Measurements from ENCODE around the gene PSMF1.

Gene PSMF1

GRCh38 chr20:1150218-1150617 lies 31.8 kb downstream of the PSMF1 start:
- no peak for DNase-seq (ENCODE audit: low read depth)
- TF ChIP-seq, protein P1, sequence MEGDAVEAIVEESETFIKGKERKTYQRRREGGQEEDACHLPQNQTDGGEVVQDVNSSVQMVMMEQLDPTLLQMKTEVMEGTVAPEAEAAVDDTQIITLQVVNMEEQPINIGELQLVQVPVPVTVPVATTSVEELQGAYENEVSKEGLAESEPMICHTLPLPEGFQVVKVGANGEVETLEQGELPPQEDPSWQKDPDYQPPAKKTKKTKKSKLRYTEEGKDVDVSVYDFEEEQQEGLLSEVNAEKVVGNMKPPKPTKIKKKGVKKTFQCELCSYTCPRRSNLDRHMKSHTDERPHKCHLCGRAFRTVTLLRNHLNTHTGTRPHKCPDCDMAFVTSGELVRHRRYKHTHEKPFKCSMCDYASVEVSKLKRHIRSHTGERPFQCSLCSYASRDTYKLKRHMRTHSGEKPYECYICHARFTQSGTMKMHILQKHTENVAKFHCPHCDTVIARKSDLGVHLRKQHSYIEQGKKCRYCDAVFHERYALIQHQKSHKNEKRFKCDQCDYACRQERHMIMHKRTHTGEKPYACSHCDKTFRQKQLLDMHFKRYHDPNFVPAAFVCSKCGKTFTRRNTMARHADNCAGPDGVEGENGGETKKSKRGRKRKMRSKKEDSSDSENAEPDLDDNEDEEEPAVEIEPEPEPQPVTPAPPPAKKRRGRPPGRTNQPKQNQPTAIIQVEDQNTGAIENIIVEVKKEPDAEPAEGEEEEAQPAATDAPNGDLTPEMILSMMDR (conservative IDR thresholded peaks at IDR 0.05; ENCODE audit: low read length), result no peak
- H3K4me3 ChIP-seq (ENCODE audit: low read length), result no peak overlapping the region

- DNase-seq (ENCODE audit: low read depth), result no peak
- TF ChIP-seq, protein P1 (conservative IDR thresholded peaks at IDR 0.05; ENCODE audit: low read length), result no peak
- H3K4me3 ChIP-seq (ENCODE audit: low read length), result no peak overlapping the region
Measured at GRCh38 chr20:1150968-1151367, 32.6 kb downstream of the PSMF1 start.

GRCh38 chr20:1154226-1154625 lies 35.8 kb downstream of the PSMF1 start:
- TF ChIP-seq, protein P1 (conservative IDR thresholded peaks at IDR 0.05; ENCODE audit: low read length), result no peak
- DNase-seq (ENCODE audit: low read depth), result no peak
- H3K4me3 ChIP-seq (ENCODE audit: low read length), result no peak overlapping the region

GRCh38 chr20:1154691-1155090 lies 36.3 kb downstream of the PSMF1 start:
- TF ChIP-seq, protein P1 (conservative IDR thresholded peaks at IDR 0.05; ENCODE audit: low read length), result no peak
- DNase-seq (ENCODE audit: low read depth), result no peak
- H3K4me3 ChIP-seq (ENCODE audit: low read length), result no peak overlapping the region

DNA sequence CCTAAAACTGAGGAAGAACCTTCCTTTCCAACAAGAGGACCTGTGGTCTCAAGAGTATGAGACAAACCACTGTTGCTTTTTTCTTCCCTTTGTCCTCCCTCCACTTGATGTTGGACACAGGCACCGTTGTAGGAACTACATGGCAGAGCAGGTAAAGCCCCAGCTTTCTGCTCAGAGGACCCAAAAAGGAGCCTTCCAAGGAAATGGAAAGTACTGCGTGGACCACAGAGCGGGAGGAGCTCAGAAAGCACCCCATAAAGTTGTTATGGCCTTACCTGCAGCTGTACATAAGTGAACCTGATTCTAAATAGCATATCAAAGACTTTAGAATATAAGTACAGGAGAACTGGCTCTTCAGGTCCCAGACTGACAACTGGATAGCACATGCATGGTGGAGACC lies 36.9 kb downstream of the PSMF1 start:
- TF ChIP-seq, protein P1 (conservative IDR thresholded peaks at IDR 0.05; ENCODE audit: low read length), result no peak
- no peak overlapping the region for H3K4me3 ChIP-seq (ENCODE audit: low read length)
- no peak for DNase-seq (ENCODE audit: low read depth)

DNA sequence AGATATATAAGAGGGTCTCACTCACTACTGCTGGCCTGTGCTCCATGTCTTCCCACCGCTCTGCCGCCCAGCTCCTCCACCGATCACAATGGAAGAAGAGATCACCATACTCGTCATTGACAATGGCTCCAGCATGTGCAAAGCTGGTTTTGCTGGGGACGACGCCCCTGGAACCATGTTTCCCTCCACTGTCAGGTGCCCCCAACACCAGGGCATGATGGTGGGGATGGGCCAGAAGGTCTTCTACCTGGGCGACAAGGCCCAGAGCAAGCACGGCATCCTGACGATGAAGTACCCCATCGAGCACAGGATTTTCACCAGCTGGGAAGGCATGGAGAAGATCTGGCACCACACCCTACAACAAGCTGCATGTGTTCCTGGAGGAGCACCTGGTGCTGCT lies 42.1 kb downstream of the PSMF1 start:
- no peak for DNase-seq (ENCODE audit: low read depth)
- TF ChIP-seq, protein P1 (conservative IDR thresholded peaks at IDR 0.05; ENCODE audit: low read length), result no peak

GRCh38 chr20:1160991-1161390 lies 42.6 kb downstream of the PSMF1 start:
- TF ChIP-seq, protein P1 (conservative IDR thresholded peaks at IDR 0.05; ENCODE audit: low read length), result no peak
- H3K4me3 ChIP-seq (ENCODE audit: low read length), result no peak overlapping the region
- no peak for DNase-seq (ENCODE audit: low read depth)

More for the DNA sequence above, 42.1 kb downstream of the PSMF1 start:
- H3K4me3 ChIP-seq (ENCODE audit: low read length), result no peak overlapping the region
